GM12864 (cell line): ENCODE measurements around the gene ZXDC.

Experiments used
- DNase-seq: peaks from one replicate; pipeline ENCODE4 v3.0.0-alpha.2; 2011; ENCODE audit warnings: low read depth
- H3K4me3 ChIP-seq: 2 replicates; pipeline ENCODE4 v1.5.1; 2011; ENCODE audit warnings: mild to moderate bottlenecking, low read depth, low read length, control low read depth
- CTCF ChIP-seq: IDR thresholded peaks from 2 replicates; pipeline ENCODE4 v1.5.1; 2011; ENCODE audit warnings: low read depth, mild to moderate bottlenecking, moderate library complexity, low read length, control low read depth, inconsistent platforms; ENCODE audit errors: missing control alignments

Gene ZXDC

GRCh38 chr3:126413693-126414080 is 62.0 kb downstream of the ZXDC start:
- DNase-seq: no peak
- H3K4me3 ChIP-seq: no peak overlapping the region
- TF ChIP-seq CTCF: no peak

GRCh38 chr3:126412841-126413692 is 62.6 kb downstream of the ZXDC start:
- no peak for TF ChIP-seq CTCF
- no peak overlapping the region for H3K4me3 ChIP-seq
- DNase-seq: no peak

- DNase-seq: no peak
- H3K4me3 ChIP-seq: no peak overlapping the region
- TF ChIP-seq CTCF: no peak
Measured at GRCh38 chr3:126408099-126408498, 67.6 kb downstream of the ZXDC start.

GRCh38 chr3:126407412-126408044 is 68.2 kb downstream of the ZXDC start:
- TF ChIP-seq CTCF: no peak
- DNase-seq: no peak
- H3K4me3 ChIP-seq: no peak overlapping the region

GRCh38 chr3:126406389-126407296 is 69.0 kb downstream of the ZXDC start:
- DNase-seq: no peak
- TF ChIP-seq CTCF: no peak

GRCh38 chr3:126402666-126403302 is 72.9 kb downstream of the ZXDC start:
- no peak for DNase-seq
- no peak for TF ChIP-seq CTCF
- H3K4me3 ChIP-seq: no peak overlapping the region

More at GRCh38 chr3:126406389-126407296, 69.0 kb downstream of the ZXDC start:
- no peak overlapping the region for H3K4me3 ChIP-seq
